CD8-positive, alpha-beta memory T cell (primary cell): Measurements from ENCODE around the gene CELF2. TPM values are rescaled to one million over a fixed set of nuclear protein-coding genes. Genes with fewer than 3 reads are reported as not detected.

ENCODE experiments used
- CTCF ChIA-PET: fragments of 350-600 bp; sonication (Branson Sonifier 250); formaldehyde crosslinking; loops from one replicate; lab custom pipeline; 2021; ENCODE audit warnings: antibody characterized with exemption; lab: Charles Lee
- POLR2A ChIA-PET: fragments of 350-600 bp; sonication (Branson Sonifier 250); formaldehyde crosslinking; loops from one replicate; lab custom pipeline; 2021; ENCODE audit warnings: antibody characterized with exemption; lab: Charles Lee
- DNase-seq, 5 donors: peaks; one replicate each; pipeline versions ENCODE4 v3.0.0 to v3.0.0-alpha.2; 2020 to 2022; ENCODE audit warnings: mixed read lengths in 1 of 5
- H3K27ac ChIP-seq: one replicate; pipeline ENCODE4 v1.7.0; 2013; ENCODE audit warnings: low read depth, mild to moderate bottlenecking, low read length, moderate library complexity
- H3K27me3 ChIP-seq: 2 replicates; pipeline ENCODE4 v1.7.0; 2013; ENCODE audit warnings: low read length, mild to moderate bottlenecking; ENCODE audit not compliant: insufficient read depth, poor library complexity, severe bottlenecking
- H3K36me3 ChIP-seq: 2 replicates; pipeline ENCODE4 v1.7.0; 2013; ENCODE audit warnings: mild to moderate bottlenecking, low read length, moderate library complexity; ENCODE audit not compliant: insufficient read depth
- H3K4me1 ChIP-seq: 2 replicates; pipeline ENCODE4 v1.7.0; 2013; ENCODE audit warnings: mild to moderate bottlenecking, low read length, moderate library complexity; ENCODE audit not compliant: insufficient read depth
- H3K4me3 ChIP-seq: 2 replicates; pipeline ENCODE4 v1.7.0; 2013; ENCODE audit warnings: mild to moderate bottlenecking, low read length
- H3K9me3 ChIP-seq: 2 replicates; pipeline ENCODE4 v1.7.0; 2013; ENCODE audit warnings: mild to moderate bottlenecking, low read length
- H3K27ac Mint-ChIP-seq, 8 donors: one replicate each; pipeline ENCODE4 v1.8.0; 2020 to 2021; ENCODE audit warnings: mixed read lengths in 8 of 8, mild to moderate bottlenecking in 6 of 8, inconsistent platforms in 3 of 8, moderate library complexity in 3 of 8
- H3K27me3 Mint-ChIP-seq, 2 donors: one replicate each; pipeline ENCODE4 v1.8.0; 2020 to 2021; ENCODE audit warnings: mixed read lengths in 2 of 2, mild to moderate bottlenecking in 1 of 2, moderate library complexity in 1 of 2
- H3K36me3 Mint-ChIP-seq, 3 donors: one replicate each; pipeline ENCODE4 v1.8.0; 2020 to 2021; ENCODE audit warnings: mixed read lengths in 3 of 3, inconsistent platforms in 1 of 3, mild to moderate bottlenecking in 1 of 3
- H3K4me1 Mint-ChIP-seq, 3 donors: one replicate each; pipeline ENCODE4 v1.8.0; 2020 to 2021; ENCODE audit warnings: mixed read lengths in 3 of 3, inconsistent platforms in 1 of 3, mild to moderate bottlenecking in 1 of 3
- H3K4me3 Mint-ChIP-seq, 7 donors: one replicate each; pipeline ENCODE4 v1.8.0; 2020 to 2021; ENCODE audit warnings: mixed read lengths in 7 of 7, mild to moderate bottlenecking in 6 of 7, moderate library complexity in 4 of 7, inconsistent platforms in 2 of 7
- H3K9me3 Mint-ChIP-seq, 5 donors: one replicate each; pipeline ENCODE4 v1.8.0; 2020 to 2022; ENCODE audit warnings: mixed read lengths in 5 of 5, mild to moderate bottlenecking in 3 of 5, moderate library complexity in 2 of 5, inconsistent platforms in 1 of 5
- polyA plus RNA-seq: library from polyadenylated mRNA; unstranded; fragments of 300-500 nt; fragmentation: Illumina TruSeq; gene quantifications from one replicate; pipeline ENCODE4 v1.2.3, GENCODE V29; 2021
- total RNA-seq, 2 experiments: library from RNA; stranded (reverse); gene quantifications; one replicate each; pipeline ENCODE4 v1.2.3, GENCODE V29; 2021

Gene CELF2
- total and polyA plus RNA-seq, 3 experiments from 2014 or later = 154 to 166 (median 155) TPM

DNA sequence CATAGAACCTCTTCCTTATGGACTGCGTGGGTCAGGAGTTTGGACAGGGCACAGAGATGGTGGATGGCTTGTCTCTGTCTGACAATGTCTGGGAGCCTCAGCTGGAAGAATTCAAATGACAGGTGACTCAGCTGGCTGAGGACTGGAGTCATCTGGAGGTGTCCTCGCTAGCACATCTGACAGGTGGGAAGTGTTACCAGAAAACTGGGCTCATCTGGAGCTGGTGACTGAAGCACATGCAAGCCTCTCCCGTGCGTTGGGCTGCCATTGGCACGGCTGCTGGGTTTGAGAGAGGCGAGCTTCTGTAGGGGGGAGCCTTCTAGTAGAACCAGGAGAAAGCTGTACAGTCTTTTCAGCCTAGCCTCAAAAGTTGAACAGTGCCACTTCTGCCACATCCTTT, 71.0 kb downstream of the CELF2 start:
- Mint-ChIP-seq H3K4me3 (no peak overlapping the region), H3K27me3 (peaks cover 2 to 5% of the 10 kb centered on the region in 2 donors), H3K27ac (no peak overlapping the region), H3K36me3 (no peaks in the 10 kb centered on the region), H3K4me1 (peaks cover 0 to 6% (median 2%) of the 10 kb centered on the region in 3 donors), H3K9me3 (no peaks in the 10 kb centered on the region)
- Histone ChIP-seq H3K9me3 (no peaks in the 10 kb centered on the region), H3K4me3 (no peak overlapping the region), H3K36me3 (no peaks in the 10 kb centered on the region), H3K27ac (no peak overlapping the region), H3K27me3 (no peaks in the 10 kb centered on the region), H3K4me1 (peaks cover 11% of the 10 kb centered on the region)
- ChIA-PET CTCF (no interaction called here), POLR2A (no interaction called here)
- DNase-seq = no peak

DNA sequence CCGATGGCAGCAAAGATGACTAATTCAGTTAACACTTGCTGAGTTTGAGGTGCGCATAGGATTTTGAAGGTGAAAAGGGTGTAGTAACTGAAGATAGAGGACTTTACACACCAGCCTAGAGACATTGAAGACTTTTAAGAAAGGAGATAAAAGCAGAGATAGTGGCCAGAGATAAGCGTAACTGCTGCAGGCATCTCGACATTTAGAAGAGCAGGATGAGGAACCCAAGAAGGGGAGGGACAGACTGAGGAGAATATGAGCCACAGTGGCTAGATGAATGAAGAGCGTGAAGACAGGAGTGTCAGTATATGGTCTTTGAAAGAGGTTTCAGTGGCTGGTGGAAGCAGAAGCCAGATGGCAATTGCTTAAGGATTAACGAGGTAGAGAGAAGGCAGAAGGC, 71.6 kb downstream of the CELF2 start:
- Mint-ChIP-seq H3K36me3 (no peaks in the 10 kb centered on the region), H3K27ac (no peak overlapping the region), H3K9me3 (no peaks in the 10 kb centered on the region), H3K4me3 (no peak overlapping the region), H3K27me3 (peaks cover 0 to 2% of the 10 kb centered on the region in 2 donors), H3K4me1 (peaks cover 0 to 6% (median 2%) of the 10 kb centered on the region in 3 donors)
- no peaks in the 10 kb centered on the region for H3K36me3 ChIP-seq
- peaks cover 11% of the 10 kb centered on the region for H3K4me1 ChIP-seq
- no peak overlapping the region for H3K27ac ChIP-seq
- POLR2A ChIA-PET = no interaction called here
- H3K9me3 ChIP-seq = no peaks in the 10 kb centered on the region
- H3K4me3 ChIP-seq = no peak overlapping the region
- no peak for DNase-seq
- CTCF ChIA-PET = no interaction called here
- H3K27me3 ChIP-seq = no peaks in the 10 kb centered on the region

- Histone ChIP-seq H3K27ac (no peak overlapping the region), H3K27me3 (no peaks in the 10 kb centered on the region), H3K4me1 (peaks cover 11% of the 10 kb centered on the region), H3K9me3 (no peaks in the 10 kb centered on the region), H3K36me3 (no peaks in the 10 kb centered on the region), H3K4me3 (no peak overlapping the region)
- no peak overlapping the region for H3K27ac Mint-ChIP-seq
- DNase-seq = no peak
- ChIA-PET POLR2A (no interaction called here), CTCF (no interaction called here)
- peaks cover 0 to 6% (median 2%) of the 10 kb centered on the region in 3 donors for H3K4me1 Mint-ChIP-seq
- H3K27me3 Mint-ChIP-seq = peaks cover under 1 to 2% of the 10 kb centered on the region in 2 donors
- H3K36me3 Mint-ChIP-seq = no peaks in the 10 kb centered on the region
- no peaks in the 10 kb centered on the region for H3K9me3 Mint-ChIP-seq
- no peak overlapping the region for H3K4me3 Mint-ChIP-seq
These were observed 73.9 kb downstream of the CELF2 start for GRCh38 chr10:11091517-11092102.

DNA sequence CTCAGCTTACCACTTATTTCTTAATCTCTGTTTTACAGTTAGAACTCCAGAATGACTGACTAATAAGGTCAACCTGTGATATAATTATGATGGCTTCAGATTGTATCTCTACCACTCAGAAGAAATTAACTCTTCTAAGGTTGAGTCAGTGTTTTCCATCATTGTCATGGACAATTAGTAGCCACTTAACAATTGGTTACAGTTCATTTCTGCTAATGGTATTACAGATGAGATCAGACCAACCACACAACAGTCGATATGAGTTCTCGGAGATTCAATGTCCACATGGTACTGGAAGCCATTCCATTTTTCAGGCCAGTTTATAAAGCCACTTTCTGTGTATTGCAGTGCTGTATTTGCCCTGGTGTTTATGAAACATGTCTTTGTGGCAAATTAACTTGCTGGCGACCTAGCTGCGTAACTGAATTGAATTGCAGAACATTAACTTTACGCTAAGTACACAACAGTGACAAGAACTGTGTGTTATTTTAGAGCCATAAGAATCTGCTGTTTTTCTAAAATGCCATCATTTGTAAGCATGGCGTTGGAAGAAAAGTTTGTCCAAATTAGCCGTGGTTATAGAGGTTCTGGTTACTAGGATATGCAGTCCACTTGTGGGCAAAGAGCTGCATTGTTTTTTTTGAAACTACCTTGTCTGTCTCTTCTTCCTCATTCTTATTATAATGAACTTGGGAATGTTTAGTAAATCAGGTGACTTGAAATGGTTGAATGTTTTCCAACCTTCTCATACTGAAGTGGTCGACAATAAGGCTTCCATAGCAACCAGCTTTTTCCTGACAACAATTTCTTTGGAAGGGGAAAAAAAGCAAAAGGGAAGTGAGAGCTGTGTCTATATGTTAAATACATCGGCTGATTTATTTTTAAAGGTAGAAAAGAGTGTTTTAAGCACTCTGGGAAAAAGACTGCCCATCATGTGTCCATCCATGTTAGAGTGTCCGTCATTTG, 76.4 kb downstream of the CELF2 start:
- no peak for DNase-seq
- ChIA-PET POLR2A (no interaction called here), CTCF (no interaction called here)

DNA sequence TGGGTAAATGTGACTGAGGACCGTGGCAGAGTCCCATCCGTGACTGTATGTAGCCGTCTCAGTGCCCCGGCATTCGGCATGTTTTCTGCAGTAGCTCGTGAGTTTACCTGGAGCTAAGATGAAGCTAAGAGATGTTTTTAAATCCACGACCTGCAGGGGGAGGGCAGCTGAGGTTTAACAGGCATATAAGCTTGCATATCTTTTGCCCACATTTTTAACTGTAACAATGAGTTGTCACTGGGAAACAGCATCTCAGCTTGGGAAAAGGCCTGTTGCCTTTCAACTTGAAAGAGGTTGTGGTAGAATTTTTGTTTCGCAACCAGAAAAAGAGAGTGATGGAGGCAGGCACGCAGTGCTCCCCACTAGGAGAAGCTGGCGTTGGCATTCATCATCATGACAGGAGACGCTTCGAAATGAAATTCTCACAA, 77.7 kb downstream of the CELF2 start:
- H3K36me3 ChIP-seq = no peaks in the 10 kb centered on the region
- no peaks in the 10 kb centered on the region for H3K4me1 ChIP-seq
- no peak overlapping the region for H3K4me3 Mint-ChIP-seq
- no peak overlapping the region for H3K27ac ChIP-seq
- no peaks in the 10 kb centered on the region for H3K9me3 Mint-ChIP-seq
- no peak for DNase-seq
- H3K9me3 ChIP-seq = no peaks in the 10 kb centered on the region
- no peak overlapping the region for H3K4me3 ChIP-seq
- H3K36me3 Mint-ChIP-seq = no peaks in the 10 kb centered on the region
- H3K27ac Mint-ChIP-seq = no peak overlapping the region
- ChIA-PET POLR2A (interaction anchor here (0.6 kb wide), 1 partner anchor 148 kb away, joined by 3 read pairs; no protein-coding TSS in a partner anchor), CTCF (interaction anchor here (1.1 kb wide), 1 partner anchor 180 kb away, joined by 3 read pairs; no protein-coding TSS in a partner anchor)
- no peaks in the 10 kb centered on the region for H3K27me3 ChIP-seq
- H3K27me3 Mint-ChIP-seq = peaks cover 5 to 22% of the 10 kb centered on the region in 2 donors
- peaks cover 0 to 6% (median 2%) of the 10 kb centered on the region in 3 donors for H3K4me1 Mint-ChIP-seq

More for the DNA sequence above, 76.4 kb downstream of the CELF2 start:
- no peaks in the 10 kb centered on the region for H3K27me3 ChIP-seq
- no peak overlapping the region for H3K27ac ChIP-seq
- Mint-ChIP-seq H3K27ac (no peak overlapping the region), H3K9me3 (no peaks in the 10 kb centered on the region), H3K36me3 (no peaks in the 10 kb centered on the region), H3K4me1 (peaks cover 0 to 6% (median 2%) of the 10 kb centered on the region in 3 donors), H3K4me3 (no peak overlapping the region), H3K27me3 (peaks cover 5 to 22% of the 10 kb centered on the region in 2 donors)
- H3K36me3 ChIP-seq = no peaks in the 10 kb centered on the region
- no peak overlapping the region for H3K4me3 ChIP-seq
- H3K4me1 ChIP-seq = peaks cover 5% of the 10 kb centered on the region
- H3K9me3 ChIP-seq = no peaks in the 10 kb centered on the region

DNA sequence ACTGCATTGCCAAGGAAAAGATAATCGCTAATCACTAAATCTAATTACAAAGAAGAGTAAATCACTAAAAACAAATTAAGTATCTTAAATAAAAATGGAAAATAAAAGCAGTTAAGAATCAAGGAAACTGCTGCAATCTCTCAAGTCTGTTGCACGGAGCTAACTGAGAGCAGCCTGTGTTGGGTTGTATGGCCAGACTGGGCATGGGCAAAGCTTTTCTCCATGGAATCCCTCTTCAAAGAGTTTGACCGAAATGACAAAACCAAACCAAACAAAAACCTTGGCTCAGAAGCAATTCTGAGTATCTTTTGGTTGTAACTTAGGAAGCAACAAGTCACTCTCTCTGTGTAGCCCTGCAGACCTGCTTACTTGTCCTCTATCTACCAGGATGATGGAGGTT, 78.8 kb downstream of the CELF2 start:
- no peak for DNase-seq
- peaks cover 0 to 4% (median 2%) of the 10 kb centered on the region in 3 donors for H3K4me1 Mint-ChIP-seq
- no peak overlapping the region for H3K27ac Mint-ChIP-seq
- H3K27ac ChIP-seq = no peak overlapping the region
- H3K9me3 Mint-ChIP-seq = no peaks in the 10 kb centered on the region
- ChIA-PET CTCF (interaction anchor here (1.2 kb wide), 1 partner anchor 14 kb away, joined by 3 read pairs; no protein-coding TSS in a partner anchor), POLR2A (no interaction called here)
- no peaks in the 10 kb centered on the region for H3K4me1 ChIP-seq
- H3K36me3 ChIP-seq = no peaks in the 10 kb centered on the region
- H3K36me3 Mint-ChIP-seq = no peaks in the 10 kb centered on the region
- H3K4me3 Mint-ChIP-seq = no peak overlapping the region
- H3K9me3 ChIP-seq = no peaks in the 10 kb centered on the region
- peaks cover 5 to 26% of the 10 kb centered on the region in 2 donors for H3K27me3 Mint-ChIP-seq
- H3K27me3 ChIP-seq = no peaks in the 10 kb centered on the region
- H3K4me3 ChIP-seq = no peak overlapping the region

DNA sequence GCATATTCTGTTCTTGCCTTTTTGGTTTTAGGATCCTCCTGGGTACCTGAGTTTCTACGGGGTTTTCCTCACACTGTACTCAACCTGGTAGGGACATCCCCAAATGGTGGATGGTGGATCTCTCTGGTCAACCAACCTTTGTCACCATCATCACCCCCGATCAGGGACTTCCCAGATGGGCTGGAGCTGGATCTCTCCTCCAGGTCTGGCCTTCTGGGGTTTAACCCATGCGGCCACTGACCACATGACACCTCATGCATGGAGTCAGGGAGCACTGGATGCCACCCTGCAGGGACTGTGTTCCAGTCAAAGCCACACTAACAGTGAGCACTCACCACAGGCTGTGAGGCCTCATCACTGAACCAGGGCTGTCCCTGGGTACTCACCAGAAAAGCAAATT, 80.0 kb downstream of the CELF2 start:
- Mint-ChIP-seq H3K27ac (no peak overlapping the region), H3K4me3 (no peak overlapping the region), H3K9me3 (no peaks in the 10 kb centered on the region), H3K4me1 (no peaks in the 10 kb centered on the region), H3K36me3 (no peaks in the 10 kb centered on the region), H3K27me3 (peaks cover 5 to 26% of the 10 kb centered on the region in 2 donors)
- no peak overlapping the region for H3K4me3 ChIP-seq
- ChIA-PET CTCF (no interaction called here), POLR2A (no interaction called here)
- no peak overlapping the region for H3K27ac ChIP-seq
- DNase-seq = no peak
- no peaks in the 10 kb centered on the region for H3K9me3 ChIP-seq
- H3K36me3 ChIP-seq = no peaks in the 10 kb centered on the region
- H3K4me1 ChIP-seq = no peaks in the 10 kb centered on the region
- H3K27me3 ChIP-seq = no peaks in the 10 kb centered on the region

GRCh38 chr10:11098666-11099065, 81.0 kb downstream of the CELF2 start:
- CTCF ChIA-PET = no interaction called here
- no peaks in the 10 kb centered on the region for H3K36me3 Mint-ChIP-seq
- H3K9me3 Mint-ChIP-seq = no peaks in the 10 kb centered on the region
- H3K4me3 ChIP-seq = no peak overlapping the region
- no peaks in the 10 kb centered on the region for H3K27me3 ChIP-seq
- no peak overlapping the region for H3K4me3 Mint-ChIP-seq
- no peaks in the 10 kb centered on the region for H3K36me3 ChIP-seq
- peaks cover 5 to 26% of the 10 kb centered on the region in 2 donors for H3K27me3 Mint-ChIP-seq
- no peak overlapping the region for H3K27ac ChIP-seq
- no peaks in the 10 kb centered on the region for H3K4me1 Mint-ChIP-seq
- H3K4me1 ChIP-seq = no peaks in the 10 kb centered on the region
- no peak for DNase-seq
- no peaks in the 10 kb centered on the region for H3K9me3 ChIP-seq
- POLR2A ChIA-PET = no interaction called here
- no peak overlapping the region for H3K27ac Mint-ChIP-seq
